Lower lobe of right lung (tissue), 2 donors: Measurements from ENCODE around the gene YPEL2. TPM values are rescaled to one million over a fixed set of nuclear protein-coding genes. Genes with fewer than 3 reads are reported as not detected.

ENCODE experiments used
- ATAC-seq, 2 donors: fragments of 200-7000 bp; cut with Tn5 transposase; one replicate each; pipeline ENCODE4 v1.9.1; 2020 to 2022; ENCODE audit warnings: mild to moderate bottlenecking in 2 of 2, moderate library complexity in 2 of 2
- DNase-seq: peaks from one replicate; pipeline ENCODE4 v3.0.0-alpha.2; 2020
- H3K27ac ChIP-seq: fragments of 200-600 bp; one replicate; pipeline ENCODE4 v1.8.0; 2022
- H3K27me3 ChIP-seq: fragments of 200-600 bp; one replicate; pipeline ENCODE4 v1.8.0; 2022; ENCODE audit warnings: low read depth
- H3K36me3 ChIP-seq: fragments of 200-600 bp; one replicate; pipeline ENCODE4 v1.8.0; 2022; ENCODE audit warnings: mild to moderate bottlenecking
- H3K4me1 ChIP-seq: fragments of 200-600 bp; one replicate; pipeline ENCODE4 v1.8.0; 2022
- H3K4me3 ChIP-seq: fragments of 200-600 bp; one replicate; pipeline ENCODE4 v1.8.0; 2022; ENCODE audit warnings: mild to moderate bottlenecking
- H3K9me3 ChIP-seq: fragments of 200-600 bp; one replicate; pipeline ENCODE4 v1.8.0; 2022
- CTCF ChIP-seq: fragments of 200-600 bp; IDR thresholded peaks from one replicate; pipeline ENCODE4 v1.8.0; 2022; ENCODE audit warnings: antibody characterized with exemption, mild to moderate bottlenecking
- intact Hi-C: fragments of 100-400 bp; cut with DNase I; formaldehyde crosslinking; loops from one replicate; pipeline ENCODE4 v1.11.0; 2022
- total RNA-seq: library from RNA; stranded (reverse); fragmentation: NEBNext Ultra II Directional; extraction: Animal tissue kit (Norgen Biotek cat#: 25700); gene quantifications from one replicate; pipeline ENCODE4 v1.2.1, GENCODE V29; 2021
- donor health status: DM: no; HTN: yes; CAD: no; lungs with severe emphysema.

The YPEL2 gene
- total RNA-seq, 1 donor from 2014 or later: 22.9 TPM

- no peak for DNase-seq
- intact Hi-C loops: no loop called here
- TF ChIP-seq CTCF: no peak
- Histone ChIP-seq H3K27ac (no peak overlapping the region), H3K4me3 (no peak overlapping the region), H3K9me3 (no peaks in the 10 kb centered on the region), H3K4me1 (peaks cover 50% of the 10 kb centered on the region), H3K27me3 (no peaks in the 10 kb centered on the region), H3K36me3 (no peaks in the 10 kb centered on the region)
- ATAC-seq: peak; percentile 29 to 35
Measured at GRCh38 chr17:59346341-59346740, 14.9 kb downstream of the YPEL2 start.

- Histone ChIP-seq H3K27ac (no peak overlapping the region), H3K36me3 (no peaks in the 10 kb centered on the region), H3K9me3 (no peaks in the 10 kb centered on the region), H3K27me3 (no peaks in the 10 kb centered on the region), H3K4me3 (no peak overlapping the region), H3K4me1 (peaks cover 44% of the 10 kb centered on the region)
- DNase-seq (no peak), ATAC-seq (no peak)
- intact Hi-C loops: no loop called here
- no peak for TF ChIP-seq CTCF
Measured at GRCh38 chr17:59346876-59347407, 15.5 kb downstream of the YPEL2 start.

- Histone ChIP-seq H3K36me3 (no peaks in the 10 kb centered on the region), H3K4me3 (no peak overlapping the region), H3K27ac (no peak overlapping the region), H3K27me3 (no peaks in the 10 kb centered on the region), H3K9me3 (no peaks in the 10 kb centered on the region), H3K4me1 (peaks cover 41% of the 10 kb centered on the region)
- TF ChIP-seq CTCF: no peak
- intact Hi-C loops: no loop called here
- DNase-seq: no peak
- peak; percentile 70 to 76 for ATAC-seq
Measured at GRCh38 chr17:59347975-59348391, 16.5 kb downstream of the YPEL2 start.

GRCh38 chr17:59349178-59349577 is 17.7 kb downstream of the YPEL2 start:
- H3K27me3 ChIP-seq: no peaks in the 10 kb centered on the region
- H3K36me3 ChIP-seq: peaks cover 9% of the 10 kb centered on the region
- no peak for TF ChIP-seq CTCF
- DNase-seq: no peak
- intact Hi-C loops: no loop called here
- H3K4me3 ChIP-seq: no peak overlapping the region
- no peak overlapping the region for H3K27ac ChIP-seq
- no peaks in the 10 kb centered on the region for H3K9me3 ChIP-seq
- ATAC-seq: no peak
- peaks cover 45% of the 10 kb centered on the region for H3K4me1 ChIP-seq

GRCh38 chr17:59353106-59353854 is 21.8 kb downstream of the YPEL2 start:
- no peak overlapping the region for H3K4me3 ChIP-seq

More at GRCh38 chr17:59353106-59353854, 21.8 kb downstream of the YPEL2 start:
- H3K27me3 ChIP-seq: no peaks in the 10 kb centered on the region
- no peaks in the 10 kb centered on the region for H3K9me3 ChIP-seq
- DNase-seq (no peak), ATAC-seq (peak in 1 of 2 donors; percentile 63)
- no peak for TF ChIP-seq CTCF
- H3K27ac ChIP-seq: no peak overlapping the region
- intact Hi-C loops: no loop called here
- peaks cover 27% of the 10 kb centered on the region for H3K4me1 ChIP-seq
- H3K36me3 ChIP-seq: peaks cover 14% of the 10 kb centered on the region
